GM06990 (cell line): Measurements from ENCODE around the gene POP5.

ENCODE experiments used
- DNase-seq: peaks from one replicate; pipeline ENCODE4 v3.0.0-alpha.2; 2011; ENCODE audit not compliant: insufficient read length; ENCODE audit errors: extremely low read depth
- H3K27me3 ChIP-seq: replicated peaks from 2 replicates; pipeline ENCODE4 v1.6.0; 2011; ENCODE audit warnings: low read length; ENCODE audit not compliant: control insufficient read depth, insufficient read depth
- H3K36me3 ChIP-seq: 2 replicates; pipeline ENCODE4 v1.5.1; 2011; ENCODE audit warnings: low read length; ENCODE audit not compliant: control insufficient read depth, insufficient read depth
- H3K4me3 ChIP-seq: replicated peaks from 2 replicates; pipeline ENCODE4 v1.5.1; 2011; ENCODE audit warnings: low read depth, mild to moderate bottlenecking, control low read depth, low read length
- CTCF ChIP-seq: IDR thresholded peaks from 2 replicates; pipeline ENCODE4 v1.5.1; 2011; ENCODE audit warnings: low read length, control low read depth, mild to moderate bottlenecking, inconsistent platforms; ENCODE audit not compliant: insufficient read depth, poor library complexity, severe bottlenecking

POP5 gene

GRCh38 chr12:120580787-120581723 is at the start of gene POP5:
POP5 (minus strand) TSS chr12:120581402; CDS start chr12:120581362, 40 bp downstream.
- Histone ChIP-seq H3K27me3 (no peaks in the 10 kb centered on the region), H3K36me3 (peaks cover 26% of the 10 kb centered on the region), H3K4me3 (peak within 1 kb of the TSS; percentile 97)
- peak; percentile 91 for DNase-seq
- TF ChIP-seq CTCF, result no peak

- Histone ChIP-seq H3K4me3 (no peak overlapping the region), H3K27me3 (no peaks in the 10 kb centered on the region), H3K36me3 (no peaks in the 10 kb centered on the region)
- DNase-seq, result no peak
- TF ChIP-seq CTCF, result no peak
These were observed 49.1 kb upstream of the POP5 start for GRCh38 chr12:120630104-120630892.

GRCh38 chr12:120628919-120629318 is 47.7 kb upstream of the POP5 start:
- TF ChIP-seq CTCF, result no peak
- no peaks in the 10 kb centered on the region for H3K27me3 ChIP-seq
- no peak overlapping the region for H3K4me3 ChIP-seq
- DNase-seq, result no peak
- no peaks in the 10 kb centered on the region for H3K36me3 ChIP-seq

GRCh38 chr12:120625557-120626419 is 44.6 kb upstream of the POP5 start:
- H3K27me3 ChIP-seq, result no peaks in the 10 kb centered on the region
- no peak overlapping the region for H3K4me3 ChIP-seq
- no peak for DNase-seq
- TF ChIP-seq CTCF, result peak; percentile 27
- H3K36me3 ChIP-seq, result no peaks in the 10 kb centered on the region

GRCh38 chr12:120620624-120621023 is 39.4 kb upstream of the POP5 start:
- H3K4me3 ChIP-seq, result no peak overlapping the region
- DNase-seq, result no peak
- no peaks in the 10 kb centered on the region for H3K36me3 ChIP-seq
- TF ChIP-seq CTCF, result no peak
- H3K27me3 ChIP-seq, result no peaks in the 10 kb centered on the region
